HEK293 (cell line): ENCODE data around the gene GRK3.

Source experiments
- CTCF ChIA-PET: fragments of 350-600 bp; formaldehyde crosslinking; extraction: SDS; loops from one replicate; lab custom pipeline; 2021; ENCODE audit warnings: antibody characterized with exemption; lab: Yijun Ruan, JAX
- POLR2A ChIA-PET: fragments of 300-600 bp; formaldehyde crosslinking; extraction: SDS; loops from one replicate; lab custom pipeline; 2020; ENCODE audit warnings: antibody characterized with exemption, inconsistent platforms; lab: Yijun Ruan, JAX
- H3K27ac ChIP-seq: fragments of 200-500 bp; sonication (Bioruptor generic); 2 replicates; pipeline ENCODE4 v1.5.1; 2014; ENCODE audit warnings: low read depth, low read length, control low read depth, inconsistent platforms; ENCODE audit errors: extremely low read depth
- H3K36me3 ChIP-seq, 2 experiments: fragments of 200-500 bp in 1 of 2; sonication (Bioruptor generic) in 1 of 2; 1 replicate in 1 of 2; 2 replicates in 1 of 2; pipeline ENCODE4 v1.5.1; 2014 to 2017; ENCODE audit warnings: inconsistent platforms in 2 of 2, low read length in 2 of 2; ENCODE audit not compliant: control insufficient read depth in 2 of 2, insufficient read depth in 1 of 2
- H3K4me1 ChIP-seq: fragments of 200-500 bp; sonication (Bioruptor generic); 2 replicates; pipeline ENCODE4 v1.5.1; 2014; ENCODE audit warnings: mild to moderate bottlenecking, low read length, inconsistent platforms; ENCODE audit not compliant: control insufficient read depth, insufficient read depth
- H3K4me3 ChIP-seq: 2 replicates; pipeline ENCODE4 v1.5.1; 2011; ENCODE audit warnings: low read depth, mild to moderate bottlenecking, control low read depth, low read length, moderate library complexity
- H3K9me3 ChIP-seq: fragments of 200-500 bp; sonication (Bioruptor generic); 2 replicates; pipeline ENCODE4 v1.5.1; 2014; ENCODE audit warnings: low read depth, low read length, inconsistent platforms; ENCODE audit not compliant: control insufficient read depth, insufficient read depth
- KLF10 ChIP-seq: fragments of 450-650 bp; IDR thresholded peaks from 2 replicates; pipeline ENCODE4 v1.5.1; 2018; ENCODE audit warnings: missing biosample characterization, mild to moderate bottlenecking, missing genetic modification characterization
- WT1 ChIP-seq: fragments of 450-650 bp; formaldehyde crosslinking; IDR thresholded peaks from 2 replicates; pipeline ENCODE4 v1.5.1; 2016; ENCODE audit warnings: missing biosample characterization, missing genetic modification characterization
- ZFHX2 ChIP-seq: fragments of 450-650 bp; formaldehyde crosslinking; conservative IDR thresholded peaks from 2 replicates; pipeline ENCODE4 v1.5.1; 2016; ENCODE audit warnings: missing biosample characterization, missing genetic modification characterization
- ZNF155 ChIP-seq: fragments of 450-650 bp; formaldehyde crosslinking; IDR thresholded peaks from 2 replicates; pipeline ENCODE4 v1.5.1; 2016; ENCODE audit warnings: missing biosample characterization, missing genetic modification characterization
- ZNF654 ChIP-seq: fragments of 450-650 bp; formaldehyde crosslinking; IDR thresholded peaks from 2 replicates; pipeline ENCODE4 v1.5.1; 2016; ENCODE audit warnings: low read depth, missing biosample characterization, missing genetic modification characterization
- ZNF777 ChIP-seq: fragments of 450-650 bp; formaldehyde crosslinking; IDR thresholded peaks from 2 replicates; pipeline ENCODE4 v1.5.1; 2017; ENCODE audit warnings: missing biosample characterization, missing genetic modification characterization, borderline replicate concordance
- TF ChIP-seq, protein P1 (sequence below): sonication (generic); formaldehyde crosslinking; IDR thresholded peaks from 2 replicates; pipeline ENCODE4 v1.8.1; 2022; ENCODE audit warnings: mild to moderate bottlenecking, moderate library complexity, missing genetic modification reagents
- TF ChIP-seq, protein P2 (sequence below): fragments of 450-650 bp; formaldehyde crosslinking; IDR thresholded peaks from 2 replicates; pipeline ENCODE4 v1.5.1; 2016; ENCODE audit warnings: missing biosample characterization, missing genetic modification characterization
- TF ChIP-seq, protein P3 (sequence below): fragments of 450-650 bp; formaldehyde crosslinking; IDR thresholded peaks from 2 replicates; pipeline ENCODE4 v1.5.1; 2016; ENCODE audit warnings: missing biosample characterization, missing genetic modification characterization
- TF ChIP-seq, protein P4 (sequence below): fragments of 450-650 bp; formaldehyde crosslinking; IDR thresholded peaks from 2 replicates; pipeline ENCODE4 v1.5.1; 2016; ENCODE audit warnings: missing biosample characterization, missing genetic modification characterization

The GRK3 gene

DNA sequence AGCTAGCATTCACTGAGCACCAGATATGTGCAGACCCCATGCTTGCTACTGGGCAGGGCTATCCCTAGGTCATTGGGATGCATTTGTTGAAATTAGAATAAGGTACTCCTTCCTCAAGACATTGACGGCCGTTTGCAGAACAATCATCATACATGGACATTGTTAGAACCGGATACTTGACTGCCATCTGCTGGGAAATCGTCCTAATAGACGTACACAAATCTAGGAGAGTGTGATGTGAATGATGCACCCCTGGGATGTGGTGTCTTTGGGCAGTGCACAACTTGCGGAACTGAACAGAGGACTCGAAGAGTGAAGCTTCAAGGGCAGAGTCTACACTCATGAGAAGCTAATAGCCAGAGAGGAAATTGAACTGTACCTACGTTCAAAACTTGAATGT, 213.4 kb downstream of the GRK3 start:
- ChIA-PET CTCF (interaction anchor here (0.6 to 1.6 kb wide), 8 partner anchors 10 to 553 kb away, joined by 3 to 7 read pairs (median 3); no protein-coding TSS in a partner anchor), POLR2A (no interaction called here)
- H3K36me3 ChIP-seq, result no peaks in the 10 kb centered on the region
- H3K27ac ChIP-seq, result no peak overlapping the region
- TF ChIP-seq, protein P1, sequence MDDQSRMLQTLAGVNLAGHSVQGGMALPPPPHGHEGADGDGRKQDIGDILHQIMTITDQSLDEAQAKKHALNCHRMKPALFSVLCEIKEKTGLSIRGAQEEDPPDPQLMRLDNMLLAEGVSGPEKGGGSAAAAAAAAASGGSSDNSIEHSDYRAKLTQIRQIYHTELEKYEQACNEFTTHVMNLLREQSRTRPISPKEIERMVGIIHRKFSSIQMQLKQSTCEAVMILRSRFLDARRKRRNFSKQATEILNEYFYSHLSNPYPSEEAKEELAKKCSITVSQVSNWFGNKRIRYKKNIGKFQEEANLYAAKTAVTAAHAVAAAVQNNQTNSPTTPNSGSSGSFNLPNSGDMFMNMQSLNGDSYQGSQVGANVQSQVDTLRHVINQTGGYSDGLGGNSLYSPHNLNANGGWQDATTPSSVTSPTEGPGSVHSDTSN, result no peak
- TF ChIP-seq ZNF155 (tag by site-specific recombination) (no peak), ZNF777 (tag by site-specific recombination) (no peak), ZFHX2 (tag by site-specific recombination) (no peak), ZNF654 (tag by site-specific recombination) (peak; percentile 49; the same call in 1 of the 2 replicates), WT1 (tag by site-specific recombination) (no peak), KLF10 (no peak)
- TF ChIP-seq, protein P2, sequence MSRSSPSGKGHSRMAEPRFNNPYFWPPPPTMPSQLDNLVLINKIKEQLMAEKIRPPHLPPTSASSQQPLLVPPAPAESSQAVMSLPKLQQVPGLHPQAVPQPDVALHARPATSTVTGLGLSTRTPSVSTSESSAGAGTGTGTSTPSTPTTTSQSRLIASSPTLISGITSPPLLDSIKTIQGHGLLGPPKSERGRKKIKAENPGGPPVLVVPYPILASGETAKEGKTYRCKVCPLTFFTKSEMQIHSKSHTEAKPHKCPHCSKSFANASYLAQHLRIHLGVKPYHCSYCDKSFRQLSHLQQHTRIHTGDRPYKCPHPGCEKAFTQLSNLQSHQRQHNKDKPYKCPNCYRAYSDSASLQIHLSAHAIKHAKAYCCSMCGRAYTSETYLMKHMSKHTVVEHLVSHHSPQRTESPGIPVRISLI (tag by site-specific recombination), result no peak
- TF ChIP-seq, protein P3, sequence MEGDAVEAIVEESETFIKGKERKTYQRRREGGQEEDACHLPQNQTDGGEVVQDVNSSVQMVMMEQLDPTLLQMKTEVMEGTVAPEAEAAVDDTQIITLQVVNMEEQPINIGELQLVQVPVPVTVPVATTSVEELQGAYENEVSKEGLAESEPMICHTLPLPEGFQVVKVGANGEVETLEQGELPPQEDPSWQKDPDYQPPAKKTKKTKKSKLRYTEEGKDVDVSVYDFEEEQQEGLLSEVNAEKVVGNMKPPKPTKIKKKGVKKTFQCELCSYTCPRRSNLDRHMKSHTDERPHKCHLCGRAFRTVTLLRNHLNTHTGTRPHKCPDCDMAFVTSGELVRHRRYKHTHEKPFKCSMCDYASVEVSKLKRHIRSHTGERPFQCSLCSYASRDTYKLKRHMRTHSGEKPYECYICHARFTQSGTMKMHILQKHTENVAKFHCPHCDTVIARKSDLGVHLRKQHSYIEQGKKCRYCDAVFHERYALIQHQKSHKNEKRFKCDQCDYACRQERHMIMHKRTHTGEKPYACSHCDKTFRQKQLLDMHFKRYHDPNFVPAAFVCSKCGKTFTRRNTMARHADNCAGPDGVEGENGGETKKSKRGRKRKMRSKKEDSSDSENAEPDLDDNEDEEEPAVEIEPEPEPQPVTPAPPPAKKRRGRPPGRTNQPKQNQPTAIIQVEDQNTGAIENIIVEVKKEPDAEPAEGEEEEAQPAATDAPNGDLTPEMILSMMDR (tag by site-specific recombination), result peak; percentile 36; the same call in 1 of the 2 replicates
- TF ChIP-seq, protein P4, sequence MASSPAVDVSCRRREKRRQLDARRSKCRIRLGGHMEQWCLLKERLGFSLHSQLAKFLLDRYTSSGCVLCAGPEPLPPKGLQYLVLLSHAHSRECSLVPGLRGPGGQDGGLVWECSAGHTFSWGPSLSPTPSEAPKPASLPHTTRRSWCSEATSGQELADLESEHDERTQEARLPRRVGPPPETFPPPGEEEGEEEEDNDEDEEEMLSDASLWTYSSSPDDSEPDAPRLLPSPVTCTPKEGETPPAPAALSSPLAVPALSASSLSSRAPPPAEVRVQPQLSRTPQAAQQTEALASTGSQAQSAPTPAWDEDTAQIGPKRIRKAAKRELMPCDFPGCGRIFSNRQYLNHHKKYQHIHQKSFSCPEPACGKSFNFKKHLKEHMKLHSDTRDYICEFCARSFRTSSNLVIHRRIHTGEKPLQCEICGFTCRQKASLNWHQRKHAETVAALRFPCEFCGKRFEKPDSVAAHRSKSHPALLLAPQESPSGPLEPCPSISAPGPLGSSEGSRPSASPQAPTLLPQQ (tag by site-specific recombination), result no peak
- no peaks in the 10 kb centered on the region for H3K9me3 ChIP-seq
- H3K4me3 ChIP-seq, result no peak overlapping the region
- no peaks in the 10 kb centered on the region for H3K4me1 ChIP-seq
